ENCODE measurements around the gene OR8J3. TPM values are rescaled to one million over a fixed set of nuclear protein-coding genes. Genes with fewer than 3 reads are reported as not detected.
"Not testable (repeated sequence)": the region's sequence is repeated elsewhere in the genome, so short reads cannot be mapped to it uniquely, and the experiment has no call there.

OR8J3 gene, protein sequence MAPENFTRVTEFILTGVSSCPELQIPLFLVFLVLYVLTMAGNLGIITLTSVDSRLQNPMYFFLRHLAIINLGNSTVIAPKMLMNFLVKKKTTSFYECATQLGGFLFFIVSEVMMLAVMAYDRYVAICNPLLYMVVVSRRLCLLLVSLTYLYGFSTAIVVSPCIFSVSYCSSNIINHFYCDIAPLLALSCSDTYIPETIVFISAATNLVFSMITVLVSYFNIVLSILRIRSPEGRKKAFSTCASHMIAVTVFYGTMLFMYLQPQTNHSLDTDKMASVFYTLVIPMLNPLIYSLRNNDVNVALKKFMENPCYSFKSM
- total RNA-seq: under 1 TPM in 1 of 8 experiments, not detected in 7; 0.14 TPM

DNA sequence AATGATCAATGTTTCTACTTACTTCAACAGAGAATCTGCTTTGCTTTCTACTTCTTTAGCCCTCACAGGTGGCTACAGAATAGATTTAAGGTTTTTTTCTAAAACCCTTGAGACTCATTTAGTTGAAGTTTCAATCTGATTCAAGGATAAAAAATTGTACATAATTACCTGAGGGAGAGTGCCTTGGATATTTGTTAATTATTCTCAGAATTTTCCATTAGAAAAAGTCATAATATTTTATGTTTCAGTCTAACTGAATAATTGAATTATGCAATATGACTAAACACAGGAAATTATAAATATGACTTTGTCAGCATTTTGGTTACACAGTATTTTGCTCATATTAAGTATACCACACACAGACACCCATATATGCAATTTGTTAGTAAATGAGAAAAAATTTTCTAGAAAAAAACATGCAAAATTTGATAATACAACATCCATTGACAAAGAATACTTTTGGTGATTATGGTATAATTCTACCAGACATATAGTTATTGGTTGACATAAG is at the start of gene OR8J3:
OR8J3 (minus strand) TSS at position 51 of the 511 bp plus-strand sequence. CDS start 2,483 bp downstream, outside the sequence.
- Histone ChIP-seq H3K27ac (no peak within 1 kb of the TSS), H3K4me1 (replicated peaks in 1 of 2) (no peaks in the 10 kb centered on the region), H3K4me3 (no peak within 1 kb of the TSS)
- ATAC-seq (replicated peaks in 6 of 8): no peak
- in situ Hi-C loops (cut with MboI; ENCODE audit: low pct_unique_long_range_greater_than_20kb in 2 of 9, low sequenced_read_pairs in 9 of 9, unreplicated experiment in 9 of 9): loop anchor here in 1 of 9 experiments (25.0 kb wide), 1 partner anchor 97 kb away; the partner anchor contains the start of gene OR5T2

DNA sequence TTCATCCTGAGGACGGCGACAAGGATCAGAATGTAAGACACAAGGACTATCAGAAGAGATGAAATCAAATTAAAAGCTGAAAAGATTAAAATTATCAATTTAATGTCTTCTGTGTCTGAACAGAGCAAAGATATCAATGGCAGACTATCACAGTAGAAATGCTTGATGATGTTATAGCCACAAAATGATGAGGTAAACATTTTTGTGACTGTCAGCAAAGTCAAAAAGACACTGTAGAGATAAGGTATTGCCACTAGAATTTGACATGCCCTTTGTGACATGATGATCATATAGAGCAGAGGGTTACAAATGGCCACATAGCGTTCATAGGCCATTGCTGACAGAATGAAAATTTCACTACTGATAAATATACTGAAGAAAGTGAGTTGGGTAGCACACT is 48.6 kb upstream of the OR8J3 start:
- no peak overlapping the region for H3K27ac ChIP-seq
- no peak for ATAC-seq (replicated peaks in 6 of 8)
- H3K4me3 ChIP-seq: no peak overlapping the region
- 4 to 100% (median 68%) methylated on average over 2 to 3 of the region's 3 CpGs; no CpG with 5 or more reads in 1 of the 10 experiments for WGBS, 10 experiments
- in situ Hi-C loops (cut with MboI; ENCODE audit: low pct_unique_long_range_greater_than_20kb in 2 of 9, low sequenced_read_pairs in 9 of 9, unreplicated experiment in 9 of 9): no loop called here
- no peaks in the 10 kb centered on the region for H3K4me1 ChIP-seq (replicated peaks in 1 of 2)

DNA sequence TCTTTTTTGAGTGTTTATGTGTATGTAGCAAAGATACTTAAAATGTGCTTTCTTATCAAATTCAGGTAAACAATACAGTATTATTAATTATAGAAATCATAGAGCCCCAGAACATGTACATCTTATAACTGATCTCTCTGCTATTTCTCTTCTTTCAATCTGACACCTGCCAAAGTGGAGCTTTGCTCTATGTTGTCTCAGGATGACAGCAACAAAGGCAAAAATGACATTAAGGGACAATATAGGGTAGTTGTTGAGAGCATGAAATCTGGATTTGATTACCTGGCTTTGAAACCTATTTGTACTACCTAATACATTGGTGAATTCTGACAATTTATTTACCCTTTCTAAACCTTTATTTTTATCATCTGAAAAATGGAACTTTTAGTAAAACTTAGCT is 43.5 kb upstream of the OR8J3 start:
- in situ Hi-C loops (cut with MboI; ENCODE audit: low pct_unique_long_range_greater_than_20kb in 2 of 9, low sequenced_read_pairs in 9 of 9, unreplicated experiment in 9 of 9): no loop called here
- Histone ChIP-seq H3K4me3 (no peak overlapping the region), H3K4me1 (replicated peaks in 1 of 2) (no peaks in the 10 kb centered on the region), H3K27ac (no peak overlapping the region)
- ATAC-seq (replicated peaks in 6 of 8): no peak

DNA sequence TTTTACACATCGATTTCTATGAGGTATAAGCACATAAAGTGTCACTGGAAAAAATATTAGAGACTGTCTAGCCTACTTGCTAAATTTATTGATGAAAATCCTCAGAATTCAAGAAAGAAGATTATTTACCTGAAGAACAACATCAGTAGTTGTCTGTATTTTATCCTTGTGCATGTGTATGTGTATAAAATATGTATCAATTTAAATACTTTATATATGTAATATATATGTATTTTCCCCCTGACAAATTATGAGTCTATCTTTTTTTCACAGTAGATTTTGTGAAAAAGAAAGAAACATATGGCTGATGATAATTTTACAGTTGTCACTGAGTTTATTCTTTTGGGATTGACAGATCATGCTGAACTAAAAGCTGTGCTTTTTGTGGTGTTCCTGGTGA is 36.3 kb upstream of the OR8J3 start, which contains the start of gene OR5J2:
OR5J2 (plus strand) TSS at position 301 of the 400 bp plus-strand sequence; CDS start at position 301, 0 bp downstream.
- no peak within 1 kb of the TSS for H3K27ac ChIP-seq
- no peak within 1 kb of the TSS for H3K4me3 ChIP-seq
- in situ Hi-C loops (cut with MboI; ENCODE audit: low pct_unique_long_range_greater_than_20kb in 2 of 9, low sequenced_read_pairs in 9 of 9, unreplicated experiment in 9 of 9): no loop called here
- no peak for ATAC-seq (replicated peaks in 6 of 8)
- WGBS, 10 experiments: 0 to 100% (median 67%) methylated on average over 1 of the region's 1 CpG; no CpG with 5 or more reads in 1 of the 10 experiments
- H3K4me1 ChIP-seq (replicated peaks in 1 of 2): no peaks in the 10 kb centered on the region

DNA sequence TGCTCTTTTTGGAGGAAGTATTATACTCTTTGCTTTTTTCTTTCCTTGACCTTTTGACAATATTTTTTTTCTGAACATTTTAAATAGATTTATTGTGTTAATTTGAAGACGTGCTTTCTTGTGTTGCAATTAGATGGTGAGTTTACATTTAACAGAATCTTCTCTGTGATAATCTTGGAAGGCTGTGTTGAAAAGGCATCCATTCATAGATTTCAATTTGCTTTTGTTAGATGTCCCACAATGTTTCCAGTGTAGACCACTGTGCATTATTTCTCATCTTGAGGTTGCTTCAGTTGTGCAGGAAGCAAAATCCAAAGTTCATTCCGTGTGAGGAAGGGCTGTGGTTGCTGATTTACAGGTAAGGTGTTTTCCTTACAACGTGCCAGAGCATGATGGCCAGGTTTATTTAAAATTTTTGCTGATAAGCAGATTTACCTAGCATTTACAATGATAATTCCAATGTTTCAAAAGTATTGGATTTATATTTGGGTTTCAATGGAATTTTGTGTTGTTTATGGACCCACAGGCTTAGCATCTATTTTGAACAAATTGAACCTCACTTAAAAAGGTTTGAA is 32.3 kb upstream of the OR8J3 start:
- no peak overlapping the region for H3K27ac ChIP-seq
- H3K4me3 ChIP-seq: no peak overlapping the region
- no peaks in the 10 kb centered on the region for H3K4me1 ChIP-seq (replicated peaks in 1 of 2)
- ATAC-seq (replicated peaks in 6 of 8): no peak
- in situ Hi-C loops (cut with MboI; ENCODE audit: low pct_unique_long_range_greater_than_20kb in 2 of 9, low sequenced_read_pairs in 9 of 9, unreplicated experiment in 9 of 9): loop anchor here in 1 of 9 experiments (25.0 kb wide), 1 partner anchor 110 kb away; no protein-coding TSS in a partner anchor
- 6 to 95% (median 57%) methylated on average over 1 to 3 of the region's 3 CpGs for WGBS, 10 experiments

DNA sequence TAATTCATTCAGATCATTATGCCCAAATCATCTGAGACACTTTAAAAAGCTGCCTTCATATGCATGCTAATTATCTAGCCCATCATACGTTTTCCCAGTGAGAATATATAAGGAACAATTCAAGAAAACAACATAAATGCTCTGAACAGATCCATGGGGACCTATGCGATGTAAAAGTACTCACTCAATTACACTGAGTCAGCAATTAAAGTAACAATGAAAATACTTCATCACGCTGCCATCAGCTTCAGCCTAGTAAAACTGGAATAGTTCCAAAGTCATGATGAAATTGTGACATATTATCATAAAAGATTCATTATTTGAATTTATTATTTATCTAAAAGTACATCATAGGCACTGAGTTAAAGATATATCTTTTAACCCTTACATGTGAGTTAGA is 23.8 kb upstream of the OR8J3 start:
- no peak for ATAC-seq (replicated peaks in 6 of 8)
- Histone ChIP-seq H3K27ac (no peak overlapping the region), H3K4me3 (no peak overlapping the region), H3K4me1 (replicated peaks in 1 of 2) (peaks cover 0 to 3% of the 10 kb centered on the region in 2 donors)
- WGBS, 10 experiments: 0 to 100% (median 83%) methylated on average over 1 to 3 of the region's 3 CpGs
- in situ Hi-C loops (cut with MboI; ENCODE audit: low pct_unique_long_range_greater_than_20kb in 2 of 9, low sequenced_read_pairs in 9 of 9, unreplicated experiment in 9 of 9): loop anchor here in 1 of 9 experiments (25.0 kb wide), 1 partner anchor 102 kb away; no protein-coding TSS in a partner anchor

DNA sequence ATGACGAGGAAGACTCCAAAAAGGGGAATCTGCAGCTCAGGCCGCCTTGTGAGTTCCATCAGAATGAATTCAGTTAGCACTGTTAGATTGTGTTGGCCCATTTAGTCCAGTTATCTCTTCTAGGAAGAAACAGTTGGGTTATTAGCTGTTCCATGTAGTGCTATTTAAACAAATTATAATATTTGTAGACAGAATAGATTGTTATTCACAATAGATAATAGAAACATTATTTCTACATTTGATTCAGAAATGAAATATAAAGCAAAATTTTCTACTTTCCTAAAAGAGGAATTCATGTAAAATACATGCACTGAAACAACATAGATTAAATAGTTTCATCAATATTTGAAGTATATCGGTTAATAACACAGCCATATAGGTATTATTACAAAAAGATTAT is 20.2 kb upstream of the OR8J3 start, which contains the start of gene OR8K5:
OR8K5 (minus strand) TSS at position 101 of the 400 bp plus-strand sequence; CDS start at position 101, 0 bp downstream.
- Histone ChIP-seq H3K27ac (no peak within 1 kb of the TSS), H3K4me1 (replicated peaks in 1 of 2) (no peaks in the 10 kb centered on the region), H3K4me3 (no peak within 1 kb of the TSS)
- WGBS, 10 experiments: 3 to 96% (median 40%) methylated on average over 1 to 3 of the region's 3 CpGs; no CpG with 5 or more reads in 1 of the 10 experiments
- ATAC-seq (replicated peaks in 6 of 8): no peak
- in situ Hi-C loops (cut with MboI; ENCODE audit: low pct_unique_long_range_greater_than_20kb in 2 of 9, low sequenced_read_pairs in 9 of 9, unreplicated experiment in 9 of 9): loop anchor here in 1 of 9 experiments (25.0 kb wide), 1 partner anchor 98 kb away; no protein-coding TSS in a partner anchor

DNA sequence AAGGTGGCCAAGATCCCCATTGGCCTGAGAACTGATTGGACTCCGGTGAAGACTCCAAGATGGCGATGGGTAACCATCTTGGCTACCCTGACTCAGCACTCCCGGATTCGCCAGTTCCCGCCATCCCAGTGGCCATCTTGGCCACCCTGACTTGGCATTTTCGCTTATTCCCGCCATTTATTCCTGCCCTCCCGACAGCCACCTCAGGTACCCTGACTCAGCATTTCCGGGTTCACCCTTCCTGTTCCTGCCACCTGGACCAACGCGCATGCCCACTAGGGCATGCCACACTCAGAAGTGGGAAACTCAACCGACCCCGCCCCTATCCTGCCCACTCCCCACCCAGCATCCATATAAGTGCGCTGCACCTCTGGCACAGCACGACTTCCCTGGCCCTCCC is 12.3 kb upstream of the OR8J3 start:
- Histone ChIP-seq H3K4me1 (replicated peaks in 1 of 2) (no peaks in the 10 kb centered on the region), H3K27ac (no peak overlapping the region), H3K4me3 (no peak overlapping the region)
- no peak for ATAC-seq (replicated peaks in 6 of 8)
- in situ Hi-C loops (cut with MboI; ENCODE audit: low pct_unique_long_range_greater_than_20kb in 2 of 9, low sequenced_read_pairs in 9 of 9, unreplicated experiment in 9 of 9): loop anchor here in 1 of 9 experiments (25.0 kb wide), 1 partner anchor 90 kb away; no protein-coding TSS in a partner anchor
- WGBS, 10 experiments: 20 to 100% (median 93%) methylated on average over 1 to 3 of the region's 15 CpGs; no CpG with 5 or more reads in 5 of the 10 experiments

DNA sequence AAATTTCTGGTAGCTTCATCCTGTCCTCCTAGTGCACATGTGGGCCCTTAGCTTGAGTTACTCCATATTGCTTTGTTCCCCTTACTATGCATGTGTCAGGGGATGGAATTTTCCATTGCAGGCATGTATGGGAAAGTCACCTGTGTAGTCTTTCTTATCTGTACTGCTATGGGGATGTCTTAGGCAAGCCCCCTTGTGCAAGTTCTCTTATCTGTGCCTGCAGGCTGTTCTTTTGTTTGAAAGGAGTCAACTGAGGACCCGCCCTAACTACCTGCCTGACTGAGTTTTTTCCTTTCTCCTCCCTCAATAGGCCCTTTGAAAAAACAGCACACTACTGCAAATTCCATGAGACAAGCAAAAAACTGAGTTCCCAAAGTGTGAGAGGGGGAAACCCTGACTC is 11.4 kb upstream of the OR8J3 start:
- H3K4me1 ChIP-seq (replicated peaks in 1 of 2): no peaks in the 10 kb centered on the region
- ATAC-seq (replicated peaks in 6 of 8): no peak
- no peak overlapping the region for H3K27ac ChIP-seq
- H3K4me3 ChIP-seq: no peak overlapping the region
- WGBS, 10 experiments: 13 to 86% (median 60%) methylated on average over 1 of the region's 1 CpG; no CpG with 5 or more reads in 5 of the 10 experiments
- in situ Hi-C loops (cut with MboI; ENCODE audit: low pct_unique_long_range_greater_than_20kb in 2 of 9, low sequenced_read_pairs in 9 of 9, unreplicated experiment in 9 of 9): loop anchor here in 1 of 9 experiments (25.0 kb wide), 1 partner anchor 89 kb away; no protein-coding TSS in a partner anchor

DNA sequence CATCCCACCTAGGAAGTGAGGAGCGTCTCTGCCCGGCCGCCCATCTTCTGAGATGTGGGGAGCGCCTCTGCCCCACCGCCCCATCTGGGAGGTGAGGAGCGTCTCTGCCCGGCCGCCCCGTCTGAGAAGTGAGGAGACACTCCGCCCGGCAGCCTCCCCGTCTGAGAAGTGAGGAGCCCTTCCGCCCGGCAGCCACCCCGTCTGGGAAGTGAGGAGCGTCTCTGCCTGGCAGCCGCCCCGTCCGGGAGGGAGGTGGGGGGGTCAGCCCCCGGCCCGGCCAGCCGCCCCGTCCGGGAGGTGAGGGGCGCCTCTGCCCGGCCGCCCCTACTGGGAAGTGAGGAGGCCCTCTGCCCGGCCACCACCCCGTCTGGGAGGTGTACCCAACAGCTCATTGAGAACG is 3.7 kb upstream of the OR8J3 start:
- H3K27ac ChIP-seq; H3K4me1 ChIP-seq (replicated peaks in 1 of 2); H3K4me3 ChIP-seq; ATAC-seq (replicated peaks in 6 of 8): not testable (repeated sequence)
- in situ Hi-C loops (cut with MboI; ENCODE audit: low pct_unique_long_range_greater_than_20kb in 2 of 9, low sequenced_read_pairs in 9 of 9, unreplicated experiment in 9 of 9): loop anchor here in 1 of 9 experiments (25.0 kb wide), 1 partner anchor 94 kb away; the partner anchor contains the start of gene OR5T2
- no CpG with 5 or more reads among the region's 30 CpGs for WGBS, 10 experiments

DNA sequence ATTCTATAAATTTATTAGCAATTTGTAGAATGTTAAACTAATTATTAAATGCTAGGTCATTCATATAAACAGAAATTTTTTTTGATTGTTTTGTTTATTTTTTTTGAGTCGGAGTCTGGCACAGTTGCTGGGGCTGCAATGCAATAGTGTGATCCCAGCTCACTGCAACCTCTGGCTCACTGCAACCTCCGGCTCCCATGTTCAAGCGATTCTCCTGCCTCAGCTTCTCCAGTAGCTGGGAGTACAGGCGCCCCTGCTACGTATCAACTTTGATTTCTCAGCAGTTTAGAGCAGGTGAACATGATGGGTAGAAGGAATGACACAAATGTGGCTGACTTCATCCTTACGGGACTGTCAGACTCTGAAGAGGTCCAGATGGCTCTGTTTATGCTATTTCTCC is 17.9 kb downstream of the OR8J3 start, which contains the start of gene OR8H3:
OR8H3 (plus strand) TSS at position 301 of the 400 bp plus-strand sequence; CDS start at position 301, 0 bp downstream.
- no peak within 1 kb of the TSS for H3K4me3 ChIP-seq
- 12 to 97% (median 59%) methylated on average over 1 to 6 of the region's 6 CpGs; no CpG with 5 or more reads in 2 of the 10 experiments for WGBS, 10 experiments
- in situ Hi-C loops (cut with MboI; ENCODE audit: low pct_unique_long_range_greater_than_20kb in 2 of 9, low sequenced_read_pairs in 9 of 9, unreplicated experiment in 9 of 9): no loop called here
- H3K4me1 ChIP-seq (replicated peaks in 1 of 2): no peaks in the 10 kb centered on the region
- no peak for ATAC-seq (replicated peaks in 6 of 8)
- H3K27ac ChIP-seq: no peak within 1 kb of the TSS

DNA sequence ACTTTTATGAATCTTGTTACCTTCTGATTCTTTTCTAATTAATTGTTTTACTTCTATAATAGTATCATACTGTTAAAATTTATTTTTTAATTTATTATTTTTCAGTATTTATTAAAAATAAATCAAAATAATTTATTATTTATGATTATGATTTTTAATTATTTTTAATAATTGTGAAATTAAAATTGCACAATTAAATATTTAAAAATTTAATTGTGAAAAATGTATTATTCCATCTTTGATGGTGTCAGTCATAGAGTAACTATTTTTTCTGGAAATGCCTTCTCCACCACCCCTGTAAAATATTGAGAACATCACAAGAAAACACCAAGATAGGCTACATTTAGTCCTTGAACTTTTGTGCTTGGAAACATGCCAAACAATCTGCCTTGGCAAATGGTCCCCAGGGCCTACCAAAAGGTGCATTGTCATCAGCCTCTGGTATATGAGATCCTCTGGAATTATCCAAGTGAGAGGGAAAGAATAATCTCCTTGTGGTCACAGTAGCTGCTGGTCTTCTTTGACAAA is 36.7 kb downstream of the OR8J3 start, which contains the start of gene OR8H2:
OR8H2 (plus strand) TSS at position 478 of the 528 bp plus-strand sequence. CDS start 1,356 bp downstream, outside the sequence.
- no peak within 1 kb of the TSS for H3K4me3 ChIP-seq
- H3K4me1 ChIP-seq (replicated peaks in 1 of 2): no peaks in the 10 kb centered on the region
- ATAC-seq (replicated peaks in 6 of 8): no peak
- no peak within 1 kb of the TSS for H3K27ac ChIP-seq
- in situ Hi-C loops (cut with MboI; ENCODE audit: low pct_unique_long_range_greater_than_20kb in 2 of 9, low sequenced_read_pairs in 9 of 9, unreplicated experiment in 9 of 9): no loop called here

DNA sequence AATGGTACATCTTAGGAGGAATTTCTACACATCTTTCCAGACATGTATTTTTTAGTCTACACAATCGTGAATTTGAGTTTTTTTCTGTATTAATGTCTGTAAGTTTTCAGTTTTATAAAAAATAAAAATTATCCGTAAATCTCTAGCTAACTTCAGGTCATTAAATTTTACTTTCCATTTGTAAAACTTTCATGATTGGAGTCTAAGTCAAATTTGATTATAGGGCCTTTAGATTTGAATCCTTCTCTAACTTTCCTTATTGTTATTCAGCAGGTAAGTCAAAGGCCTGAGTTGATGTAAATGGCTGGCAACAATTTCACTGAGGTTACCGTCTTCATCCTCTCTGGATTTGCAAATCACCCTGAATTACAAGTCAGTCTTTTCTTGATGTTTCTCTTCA is 47.0 kb downstream of the OR8J3 start, which contains the start of gene OR8I2:
OR8I2 (plus strand) TSS at position 301 of the 400 bp plus-strand sequence; CDS start at position 301, 0 bp downstream.
- Histone ChIP-seq H3K4me3 (no peak within 1 kb of the TSS), H3K27ac (no peak within 1 kb of the TSS), H3K4me1 (replicated peaks in 1 of 2) (no peaks in the 10 kb centered on the region)
- 0 to 90% (median 51%) methylated on average over 1 to 3 of the region's 3 CpGs for WGBS, 10 experiments
- ATAC-seq (replicated peaks in 6 of 8): no peak
- in situ Hi-C loops (cut with MboI; ENCODE audit: low pct_unique_long_range_greater_than_20kb in 2 of 9, low sequenced_read_pairs in 9 of 9, unreplicated experiment in 9 of 9): no loop called here
